Ishikawa (cell line): ENCODE data around the gene URB1.

Source experiments
- CEBPB ChIP-seq: IDR thresholded peaks from 2 replicates; pipeline ENCODE4 v1.6.1; 2012
- CREB1 ChIP-seq: IDR thresholded peaks from 2 replicates; pipeline ENCODE4 v1.6.1; 2012; ENCODE audit warnings: low read depth
- EGR1 ChIP-seq: IDR thresholded peaks from 2 replicates; pipeline ENCODE4 v1.6.1; 2012
- EP300 ChIP-seq: IDR thresholded peaks from 2 replicates; pipeline ENCODE4 v1.6.1; 2012; ENCODE audit warnings: borderline replicate concordance
- FOXM1 ChIP-seq: IDR thresholded peaks from 2 replicates; pipeline ENCODE4 v1.6.1; 2012; ENCODE audit warnings: low read depth, borderline replicate concordance
- NFIC ChIP-seq: IDR thresholded peaks from 2 replicates; pipeline ENCODE4 v1.6.1; 2012
- RAD21 ChIP-seq: IDR thresholded peaks from 2 replicates; pipeline ENCODE4 v1.6.1; 2012; ENCODE audit warnings: low read depth
- TAF1 ChIP-seq: IDR thresholded peaks from 2 replicates; pipeline ENCODE4 v1.6.1; 2012; ENCODE audit warnings: low read depth, mild to moderate bottlenecking
- TCF12 ChIP-seq: IDR thresholded peaks from 2 replicates; pipeline ENCODE4 v1.6.1; 2012; ENCODE audit warnings: low read depth
- TEAD4 ChIP-seq: IDR thresholded peaks from 2 replicates; pipeline ENCODE4 v1.6.1; 2012
- YY1 ChIP-seq: IDR thresholded peaks from 2 replicates; pipeline ENCODE4 v1.6.1; 2012; ENCODE audit warnings: low read depth
- ZBTB7A ChIP-seq: IDR thresholded peaks from 2 replicates; pipeline ENCODE4 v1.6.1; 2012; ENCODE audit warnings: low read depth
- TF ChIP-seq, protein P1 (sequence below): IDR thresholded peaks from 2 replicates; pipeline ENCODE4 v1.6.1; 2012; ENCODE audit warnings: low read depth, mild to moderate bottlenecking
- TF ChIP-seq, protein P2 (sequence below): IDR thresholded peaks from 2 replicates; pipeline ENCODE4 v1.6.1; 2012
- TF ChIP-seq, protein P3 (sequence below): IDR thresholded peaks from 2 replicates; pipeline ENCODE4 v1.6.1; 2012

Gene URB1

DNA sequence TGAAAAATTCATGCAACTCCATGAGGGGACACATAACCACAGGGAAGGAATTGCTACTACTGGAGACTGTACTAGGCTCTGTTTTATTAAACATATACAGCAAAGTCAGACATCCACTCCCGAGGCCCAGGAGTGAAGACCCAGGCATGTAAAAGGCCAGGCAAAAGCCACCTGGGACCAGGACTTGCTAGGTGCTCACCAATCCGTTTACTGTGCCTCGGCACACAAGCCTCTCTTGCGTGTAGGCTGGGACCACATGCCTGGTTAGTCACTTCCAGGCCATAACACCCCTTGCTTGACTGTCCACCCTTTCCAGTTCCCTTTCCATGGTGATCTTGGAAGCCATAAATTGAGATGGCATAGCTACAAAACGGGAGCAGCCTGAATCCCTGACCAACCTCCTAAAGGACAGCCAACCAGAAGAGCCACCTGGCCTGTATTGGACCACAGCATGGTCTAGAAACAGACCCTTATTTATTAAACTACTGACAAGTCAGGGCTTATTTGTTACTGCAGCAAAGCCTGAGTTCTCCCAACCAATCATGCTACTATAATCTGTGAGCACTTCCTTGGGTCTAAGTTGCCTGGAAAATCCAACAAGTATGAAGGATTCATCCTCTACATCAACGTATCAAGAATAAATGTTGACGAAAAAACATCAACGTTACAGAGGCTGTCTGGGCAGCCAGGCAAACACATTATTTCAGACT is 39.7 kb downstream of the URB1 start:
- TF ChIP-seq EP300, result no peak
- TF ChIP-seq, protein P1, sequence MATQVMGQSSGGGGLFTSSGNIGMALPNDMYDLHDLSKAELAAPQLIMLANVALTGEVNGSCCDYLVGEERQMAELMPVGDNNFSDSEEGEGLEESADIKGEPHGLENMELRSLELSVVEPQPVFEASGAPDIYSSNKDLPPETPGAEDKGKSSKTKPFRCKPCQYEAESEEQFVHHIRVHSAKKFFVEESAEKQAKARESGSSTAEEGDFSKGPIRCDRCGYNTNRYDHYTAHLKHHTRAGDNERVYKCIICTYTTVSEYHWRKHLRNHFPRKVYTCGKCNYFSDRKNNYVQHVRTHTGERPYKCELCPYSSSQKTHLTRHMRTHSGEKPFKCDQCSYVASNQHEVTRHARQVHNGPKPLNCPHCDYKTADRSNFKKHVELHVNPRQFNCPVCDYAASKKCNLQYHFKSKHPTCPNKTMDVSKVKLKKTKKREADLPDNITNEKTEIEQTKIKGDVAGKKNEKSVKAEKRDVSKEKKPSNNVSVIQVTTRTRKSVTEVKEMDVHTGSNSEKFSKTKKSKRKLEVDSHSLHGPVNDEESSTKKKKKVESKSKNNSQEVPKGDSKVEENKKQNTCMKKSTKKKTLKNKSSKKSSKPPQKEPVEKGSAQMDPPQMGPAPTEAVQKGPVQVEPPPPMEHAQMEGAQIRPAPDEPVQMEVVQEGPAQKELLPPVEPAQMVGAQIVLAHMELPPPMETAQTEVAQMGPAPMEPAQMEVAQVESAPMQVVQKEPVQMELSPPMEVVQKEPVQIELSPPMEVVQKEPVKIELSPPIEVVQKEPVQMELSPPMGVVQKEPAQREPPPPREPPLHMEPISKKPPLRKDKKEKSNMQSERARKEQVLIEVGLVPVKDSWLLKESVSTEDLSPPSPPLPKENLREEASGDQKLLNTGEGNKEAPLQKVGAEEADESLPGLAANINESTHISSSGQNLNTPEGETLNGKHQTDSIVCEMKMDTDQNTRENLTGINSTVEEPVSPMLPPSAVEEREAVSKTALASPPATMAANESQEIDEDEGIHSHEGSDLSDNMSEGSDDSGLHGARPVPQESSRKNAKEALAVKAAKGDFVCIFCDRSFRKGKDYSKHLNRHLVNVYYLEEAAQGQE, result no peak
- TF ChIP-seq, protein P2, sequence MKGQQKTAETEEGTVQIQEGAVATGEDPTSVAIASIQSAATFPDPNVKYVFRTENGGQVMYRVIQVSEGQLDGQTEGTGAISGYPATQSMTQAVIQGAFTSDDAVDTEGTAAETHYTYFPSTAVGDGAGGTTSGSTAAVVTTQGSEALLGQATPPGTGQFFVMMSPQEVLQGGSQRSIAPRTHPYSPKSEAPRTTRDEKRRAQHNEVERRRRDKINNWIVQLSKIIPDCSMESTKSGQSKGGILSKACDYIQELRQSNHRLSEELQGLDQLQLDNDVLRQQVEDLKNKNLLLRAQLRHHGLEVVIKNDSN, result no peak
- TF ChIP-seq TEAD4, result no peak
- no peak for TF ChIP-seq RAD21
- TF ChIP-seq, protein P3, sequence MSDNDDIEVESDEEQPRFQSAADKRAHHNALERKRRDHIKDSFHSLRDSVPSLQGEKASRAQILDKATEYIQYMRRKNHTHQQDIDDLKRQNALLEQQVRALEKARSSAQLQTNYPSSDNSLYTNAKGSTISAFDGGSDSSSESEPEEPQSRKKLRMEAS, result no peak
- TF ChIP-seq TCF12, result no peak
- TF ChIP-seq TAF1, result no peak
- TF ChIP-seq CREB1, result no peak
- no peak for TF ChIP-seq CEBPB
- no peak for TF ChIP-seq NFIC

DNA sequence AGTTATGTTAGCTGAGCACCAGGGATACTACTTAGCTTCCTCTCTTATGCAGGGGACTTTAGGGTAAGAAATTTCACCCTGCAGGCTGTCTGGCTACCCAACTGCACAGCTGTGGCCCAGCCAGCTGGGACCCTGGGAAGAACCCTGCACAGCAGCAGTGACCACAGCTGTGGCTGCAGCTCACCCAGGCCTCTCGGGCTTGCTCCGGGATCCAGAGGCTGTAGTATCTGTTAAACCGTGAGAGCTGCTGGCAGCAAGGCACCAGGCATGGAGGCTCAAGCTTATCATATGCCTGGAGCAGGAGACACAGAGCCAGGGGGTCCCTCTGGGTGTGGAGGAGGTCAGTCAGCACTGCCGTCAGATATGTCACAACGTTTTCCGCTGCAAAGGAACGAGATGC is 40.3 kb downstream of the URB1 start:
- TF ChIP-seq, protein P1, result no peak

DNA sequence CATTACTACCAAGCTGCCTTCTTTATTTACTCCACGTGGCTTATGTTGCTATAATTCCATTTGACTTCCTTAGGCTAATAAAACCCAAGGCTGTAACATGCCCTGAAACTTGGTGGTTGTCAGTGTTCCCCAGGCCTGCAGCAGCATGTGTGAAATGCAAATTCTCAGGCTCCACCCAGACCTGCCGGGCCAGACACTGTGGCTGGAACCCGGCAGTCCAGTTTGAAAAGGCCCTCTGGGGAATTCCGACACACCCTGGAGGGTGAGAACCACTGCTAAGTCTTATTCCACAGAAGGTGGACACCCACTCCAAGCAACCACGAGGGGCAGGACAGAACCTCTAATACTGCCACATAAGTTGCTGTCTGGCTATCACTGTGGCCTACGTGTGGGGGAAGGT is 41.4 kb downstream of the URB1 start:
- TF ChIP-seq CREB1, result no peak

DNA sequence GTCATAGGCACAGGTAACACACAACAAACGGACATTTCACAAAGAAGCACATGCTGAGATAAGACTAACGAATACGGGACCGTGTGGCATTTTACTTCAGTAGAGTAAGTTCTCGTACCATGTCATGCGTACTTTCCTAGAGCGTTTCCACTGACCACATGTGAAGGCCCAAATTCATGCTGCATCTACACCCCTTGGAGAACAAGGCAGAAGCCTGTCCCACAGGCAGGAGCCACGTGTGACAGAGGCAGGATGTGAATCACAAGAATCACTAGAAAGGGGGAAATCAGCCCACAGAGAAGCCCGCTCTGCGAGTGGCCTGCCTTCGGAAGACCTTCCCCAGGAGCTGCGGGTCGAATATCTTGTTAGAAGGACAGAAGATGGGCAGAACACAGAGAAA is 41.8 kb downstream of the URB1 start:
- TF ChIP-seq YY1 (no peak), CREB1 (no peak), EP300 (no peak), EGR1 (no peak), ZBTB7A (no peak), RAD21 (no peak), TAF1 (no peak), TCF12 (no peak), NFIC (no peak)
- TF ChIP-seq, protein P1, result no peak
- TF ChIP-seq, protein P2, result no peak

DNA sequence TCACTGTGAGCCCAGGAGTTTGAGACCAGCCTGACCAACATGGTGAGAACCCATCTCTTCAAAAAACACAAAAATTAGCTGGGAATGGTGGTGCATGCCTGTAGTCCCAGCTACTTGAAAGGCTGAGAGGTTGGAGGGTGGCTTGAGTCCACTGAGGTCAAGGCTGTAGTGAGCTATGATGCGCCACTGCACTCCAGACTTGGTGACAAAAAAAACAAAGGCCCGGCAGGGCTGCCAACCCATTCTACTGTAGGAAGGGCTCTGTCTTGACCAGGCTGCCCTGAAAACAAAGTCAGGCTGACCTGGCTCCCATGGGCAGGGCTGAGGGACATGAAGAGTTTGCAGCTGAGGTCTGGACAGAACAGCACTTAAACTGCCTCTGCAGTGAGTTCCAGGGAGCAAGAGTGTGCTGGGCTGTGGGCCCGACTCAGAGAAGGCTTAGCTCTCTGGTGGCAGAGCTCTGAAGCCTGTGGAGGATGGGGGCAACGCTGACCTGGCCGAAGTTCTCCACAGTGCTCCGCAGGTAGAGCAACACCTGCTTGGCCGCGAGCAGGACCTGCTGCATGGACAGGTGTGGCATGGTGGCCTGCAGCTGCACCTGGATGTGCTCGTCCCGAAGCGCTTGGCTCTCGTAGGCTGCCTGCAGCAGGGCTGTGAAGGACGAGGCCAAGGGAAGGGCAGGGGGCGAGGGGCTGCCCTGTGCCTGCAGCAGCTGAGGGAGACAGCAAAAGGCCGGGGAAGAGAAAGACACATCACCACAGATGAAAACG is 42.4 kb downstream of the URB1 start:
- TF ChIP-seq, protein P2, result no peak
- no peak for TF ChIP-seq CEBPB
- no peak for TF ChIP-seq YY1
- no peak for TF ChIP-seq TEAD4
- TF ChIP-seq, protein P1, result no peak
- TF ChIP-seq TCF12, result no peak
- no peak for TF ChIP-seq RAD21
- TF ChIP-seq FOXM1, result no peak
- no peak for TF ChIP-seq TAF1
- TF ChIP-seq, protein P3, result no peak
- no peak for TF ChIP-seq EP300
- TF ChIP-seq CREB1, result no peak
- TF ChIP-seq ZBTB7A, result no peak
- no peak for TF ChIP-seq NFIC
- TF ChIP-seq EGR1, result no peak
